Subcutaneous preadipocyte (primary cell): Measurements from ENCODE around the gene USP12. TPM values are rescaled to one million over a fixed set of nuclear protein-coding genes. Genes with fewer than 3 reads are reported as not detected.

Experiments
- total RNA-seq: library from RNA; depleted of rRNA; stranded (reverse); fragments of >200 nt; gene quantifications from 2 replicates; pipeline ENCODE4 v1.2.3, GENCODE V29; 2012

Gene USP12
- total RNA-seq = 17.3 and 21.9 TPM in 2 replicates

GRCh38 chr13:27171244-27171826 lies at the start of gene USP12:
USP12 (minus strand) TSS chr13:27171811; CDS start chr13:27171639, 172 bp downstream.

Other genes starting within 250 kb of the USP12 start
- 562 and 1,052 TPM in 2 replicates for gene RPL21, start 79.7 kb upstream of the USP12 start, total RNA-seq
- 8.0 and 12.5 TPM in 2 replicates for gene RASL11A, start 99.0 kb upstream of the USP12 start, total RNA-seq